Keratinocyte (primary cell): ENCODE results near the gene COL9A3.

Experiments used
- CTCF ChIP-seq, 3 experiments: IDR thresholded peaks in 1 of 3; conservative IDR thresholded peaks in 1 of 3; optimal IDR thresholded peaks in 1 of 3; 2 replicates in 2 of 3; 3 replicates in 1 of 3; pipeline versions ENCODE3 to v1.5.1; 2011; ENCODE audit warnings: low read length in 3 of 3, mild to moderate bottlenecking in 3 of 3, moderate library complexity in 2 of 3, control low read depth in 1 of 3, inconsistent platforms in 1 of 3; ENCODE audit not compliant: insufficient read depth in 2 of 3; ENCODE audit errors: extremely low read depth in 1 of 3
- EZH2 ChIP-seq: IDR thresholded peaks from one replicate; pipeline ENCODE4 v1.6.1; 2012; ENCODE audit warnings: inconsistent platforms, mild to moderate bottlenecking, low read length, moderate library complexity

GRCh38 chr20:62788607-62789006, 28.2 kb upstream of the COL9A3 start:
- TF ChIP-seq EZH2 (no peak), CTCF (optimal IDR thresholded peaks at IDR 0.05 in 1 of 3, IDR thresholded peaks at IDR 0.05 in 1 of 3, conservative IDR thresholded peaks at IDR 0.05 in 1 of 3; ENCODE audit: extremely low read depth in 1 of 3, insufficient read depth in 2 of 3, low read length in 3 of 3) (no peak)
